Stimulated activated naive B cell treated with anti-CD40 and anti-IgM and Interleukin-4, amounts not matched to agents 10 μg/mL and 1 μg/mL and 100 μg/mL, for 72 hours (primary cell): ENCODE measurements around the gene WDR86.

Experiments
- ATAC-seq, 2 donors: fragments of 150-1000 bp; cut with Tn5 transposase; replicated peaks; 2 replicates each; pipeline ENCODE4 v1.10.0; 2021; ENCODE audit warnings: moderate library complexity in 1 of 2
- DNase-seq: peaks from one replicate; pipeline ENCODE4 v3.0.0; 2021
- H3K27ac Mint-ChIP-seq: one replicate; pipeline ENCODE4 v1.8.0; 2022; ENCODE audit warnings: mild to moderate bottlenecking, mixed read lengths
- H3K27me3 Mint-ChIP-seq, 2 donors: one replicate each; pipeline ENCODE4 v1.8.0; 2022; ENCODE audit warnings: mixed read lengths in 2 of 2
- H3K36me3 Mint-ChIP-seq, 2 donors: one replicate each; pipeline ENCODE4 v1.8.0; 2022; ENCODE audit warnings: mixed read lengths in 2 of 2, mild to moderate bottlenecking in 1 of 2
- H3K4me1 Mint-ChIP-seq, 2 donors: one replicate each; pipeline ENCODE4 v1.8.0; 2022; ENCODE audit warnings: mixed read lengths in 2 of 2, mild to moderate bottlenecking in 1 of 2
- H3K4me3 Mint-ChIP-seq, 2 donors: one replicate each; pipeline ENCODE4 v1.8.0; 2022; ENCODE audit warnings: mild to moderate bottlenecking in 2 of 2, mixed read lengths in 2 of 2, moderate library complexity in 1 of 2
- H3K9me3 Mint-ChIP-seq, 2 donors: one replicate each; pipeline ENCODE4 v1.8.0; 2022; ENCODE audit warnings: mixed read lengths in 2 of 2, mild to moderate bottlenecking in 1 of 2

WDR86 gene

DNA sequence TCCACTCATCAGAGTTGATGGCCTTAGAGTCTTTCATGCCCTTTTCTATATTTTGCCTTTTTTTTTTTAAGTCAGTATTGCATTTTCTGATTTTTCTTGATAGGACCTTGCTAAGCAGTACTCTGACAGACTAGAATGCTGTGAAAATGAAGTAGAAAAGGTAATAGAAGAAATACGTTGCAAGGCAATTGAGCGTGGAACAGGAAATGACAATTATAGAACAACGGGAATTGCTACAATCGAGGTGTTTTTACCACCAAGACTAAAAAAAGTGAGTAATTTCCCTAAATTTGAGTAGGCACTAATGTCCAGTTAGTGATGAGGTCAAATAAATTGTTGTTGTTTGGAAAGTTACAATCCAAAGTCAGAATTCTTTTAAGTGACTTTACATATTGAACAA is 60.9 kb downstream of the WDR86 start:
- Mint-ChIP-seq H3K4me3 (peak overlapping the region; percentile 80 to 93), H3K36me3 (peaks cover 12 to 27% of the 10 kb centered on the region in 2 donors)

GRCh38 chr7:151347200-151347599 is 62.6 kb downstream of the WDR86 start:
- H3K4me1 Mint-ChIP-seq = peaks cover 31 to 54% of the 10 kb centered on the region in 2 donors
- DNase-seq (no peak), ATAC-seq (no peak)
- H3K27me3 Mint-ChIP-seq = no peaks in the 10 kb centered on the region
- H3K9me3 Mint-ChIP-seq = no peaks in the 10 kb centered on the region
- no peak overlapping the region for H3K4me3 Mint-ChIP-seq
- no peak overlapping the region for H3K27ac Mint-ChIP-seq
- peaks cover 11 to 18% of the 10 kb centered on the region in 2 donors for H3K36me3 Mint-ChIP-seq

More for the DNA sequence above, 60.9 kb downstream of the WDR86 start:
- Mint-ChIP-seq H3K9me3 (no peaks in the 10 kb centered on the region), H3K27me3 (no peaks in the 10 kb centered on the region), H3K27ac (peak overlapping the region; percentile 99), H3K4me1 (peaks cover 34 to 54% of the 10 kb centered on the region in 2 donors)
- ATAC-seq = no peak
- DNase-seq = no peak

DNA sequence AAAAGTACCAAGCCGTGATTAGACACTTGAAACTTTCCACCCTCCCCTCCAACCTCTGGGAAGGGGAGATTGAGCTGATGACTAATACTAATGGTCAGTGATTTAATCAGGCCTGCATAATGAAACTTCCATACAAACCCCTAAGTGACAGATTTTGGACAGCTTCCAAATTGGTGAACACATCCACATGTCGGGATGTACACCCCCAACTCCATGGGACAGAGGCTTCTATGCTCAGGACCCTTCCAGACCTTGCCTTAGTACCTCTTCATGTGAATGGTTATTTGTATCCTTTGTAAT is 63.4 kb downstream of the WDR86 start:
- peaks cover 11 to 13% of the 10 kb centered on the region in 2 donors for H3K36me3 Mint-ChIP-seq
- H3K27ac Mint-ChIP-seq = peak overlapping the region; percentile 25
- no peak for ATAC-seq
- H3K9me3 Mint-ChIP-seq = no peaks in the 10 kb centered on the region
- peaks cover 24 to 46% of the 10 kb centered on the region in 2 donors for H3K4me1 Mint-ChIP-seq
- DNase-seq = no peak
- H3K4me3 Mint-ChIP-seq = no peak overlapping the region
- H3K27me3 Mint-ChIP-seq = no peaks in the 10 kb centered on the region

GRCh38 chr7:151345576-151346469 is 64.0 kb downstream of the WDR86 start:
- Mint-ChIP-seq H3K4me1 (peaks cover 22 to 42% of the 10 kb centered on the region in 2 donors), H3K4me3 (no peak overlapping the region), H3K27ac (peak overlapping the region; percentile 20), H3K36me3 (peaks cover 11 to 13% of the 10 kb centered on the region in 2 donors), H3K27me3 (no peaks in the 10 kb centered on the region), H3K9me3 (no peaks in the 10 kb centered on the region)
- DNase-seq = no peak
- ATAC-seq = no peak

DNA sequence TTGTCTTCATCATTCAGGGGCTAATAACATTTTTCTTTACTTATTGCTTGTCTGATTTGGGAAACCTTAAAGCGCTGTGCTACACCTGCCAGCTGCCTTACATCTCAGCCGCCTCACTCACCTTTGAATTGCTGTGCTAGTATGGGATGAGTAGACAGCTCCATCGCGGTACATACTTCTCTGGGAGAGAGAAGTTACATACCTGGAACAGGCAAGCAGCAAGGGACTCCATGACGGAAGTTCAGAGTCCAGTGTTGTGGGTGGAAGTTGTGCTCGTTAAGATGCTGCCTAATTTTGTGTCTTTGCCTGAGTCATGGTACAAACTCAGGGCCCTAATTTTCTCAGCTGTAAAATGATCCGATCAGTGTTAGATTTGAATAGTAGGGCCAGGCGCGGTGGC is 66.3 kb downstream of the WDR86 start:
- Mint-ChIP-seq H3K4me3 (peak overlapping the region in 1 of 2 donors; percentile 31), H3K9me3 (peaks cover 4 to 5% of the 10 kb centered on the region in 2 donors), H3K27ac (peak overlapping the region; percentile 31), H3K27me3 (no peaks in the 10 kb centered on the region), H3K4me1 (peaks cover 26 to 51% of the 10 kb centered on the region in 2 donors), H3K36me3 (peaks cover 17 to 18% of the 10 kb centered on the region in 2 donors)
- ATAC-seq = no peak
- DNase-seq = no peak

GRCh38 chr7:151342811-151343210 is 67.0 kb downstream of the WDR86 start:
- H3K4me1 Mint-ChIP-seq = peaks cover 25 to 45% of the 10 kb centered on the region in 2 donors
- peaks cover 13 to 14% of the 10 kb centered on the region in 2 donors for H3K36me3 Mint-ChIP-seq
- DNase-seq = no peak
- peak overlapping the region; percentile 51 for H3K27ac Mint-ChIP-seq
- no peak for ATAC-seq
- peak overlapping the region; percentile 65 to 89 for H3K4me3 Mint-ChIP-seq
- H3K9me3 Mint-ChIP-seq = peaks cover 4 to 5% of the 10 kb centered on the region in 2 donors
- H3K27me3 Mint-ChIP-seq = no peaks in the 10 kb centered on the region

- Mint-ChIP-seq H3K4me3 (peak overlapping the region; percentile 86 to 89), H3K4me1 (peaks cover 25 to 45% of the 10 kb centered on the region in 2 donors), H3K27me3 (no peaks in the 10 kb centered on the region), H3K27ac (peak overlapping the region; percentile 51), H3K9me3 (peaks cover 4 to 5% of the 10 kb centered on the region in 2 donors), H3K36me3 (peaks cover 10 to 14% of the 10 kb centered on the region in 2 donors)
- ATAC-seq (peak; percentile 58 to 60), DNase-seq (no peak)
Observed at GRCh38 chr7:151342102-151342646, 67.7 kb downstream of the WDR86 start.

GRCh38 chr7:151341357-151342101 is 68.3 kb downstream of the WDR86 start, which contains the start of gene NUB1:
Gene NUB1, plus strand, starts transcription at chr7:151341812. Its CDS starts 3,538 bp downstream, at chr7:151345350.
- Mint-ChIP-seq H3K27me3 (no peaks in the 10 kb centered on the region), H3K4me3 (peak within 1 kb of the TSS; percentile 86 to 89), H3K9me3 (peaks cover 4 to 5% of the 10 kb centered on the region in 2 donors), H3K4me1 (peaks cover 28 to 47% of the 10 kb centered on the region in 2 donors), H3K36me3 (peaks cover 10 to 14% of the 10 kb centered on the region in 2 donors), H3K27ac (peak within 1 kb of the TSS; percentile 94)
- peak; percentile 66 to 79 for ATAC-seq
- peak; percentile 87 for DNase-seq

DNA sequence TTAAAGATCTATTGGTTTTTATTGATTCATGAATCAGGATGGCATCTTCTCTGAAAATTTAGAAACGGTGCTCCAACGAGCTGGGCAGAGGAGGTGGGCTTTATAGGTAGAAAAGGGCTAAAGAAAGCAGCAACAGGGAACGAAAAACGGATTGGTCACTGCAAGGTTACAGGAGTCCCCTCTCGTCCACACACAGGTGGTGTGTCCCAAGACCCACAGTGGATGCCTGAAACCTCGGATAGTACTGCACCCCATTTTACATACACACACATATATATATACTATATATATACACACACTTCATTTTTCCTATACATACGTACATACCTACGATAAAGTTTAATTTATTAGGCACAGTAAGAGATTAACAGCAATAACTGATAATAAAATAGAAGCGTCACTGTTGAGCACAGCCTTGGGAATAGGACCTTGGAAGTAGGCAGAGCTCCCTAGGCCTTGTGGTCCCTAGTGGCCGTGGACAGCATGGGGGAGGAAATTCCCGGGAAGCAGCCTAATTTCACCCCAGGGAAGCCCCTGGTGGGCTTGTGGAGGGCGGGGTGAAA is 69.0 kb downstream of the WDR86 start:
- H3K4me3 Mint-ChIP-seq = peak overlapping the region; percentile 21 to 89
- H3K9me3 Mint-ChIP-seq = peaks cover 4 to 5% of the 10 kb centered on the region in 2 donors
- H3K27me3 Mint-ChIP-seq = no peaks in the 10 kb centered on the region
- peaks cover 9 to 13% of the 10 kb centered on the region in 2 donors for H3K36me3 Mint-ChIP-seq
- peak overlapping the region; percentile 94 for H3K27ac Mint-ChIP-seq
- H3K4me1 Mint-ChIP-seq = peaks cover 31 to 47% of the 10 kb centered on the region in 2 donors
- ATAC-seq = no peak
- no peak for DNase-seq

DNA sequence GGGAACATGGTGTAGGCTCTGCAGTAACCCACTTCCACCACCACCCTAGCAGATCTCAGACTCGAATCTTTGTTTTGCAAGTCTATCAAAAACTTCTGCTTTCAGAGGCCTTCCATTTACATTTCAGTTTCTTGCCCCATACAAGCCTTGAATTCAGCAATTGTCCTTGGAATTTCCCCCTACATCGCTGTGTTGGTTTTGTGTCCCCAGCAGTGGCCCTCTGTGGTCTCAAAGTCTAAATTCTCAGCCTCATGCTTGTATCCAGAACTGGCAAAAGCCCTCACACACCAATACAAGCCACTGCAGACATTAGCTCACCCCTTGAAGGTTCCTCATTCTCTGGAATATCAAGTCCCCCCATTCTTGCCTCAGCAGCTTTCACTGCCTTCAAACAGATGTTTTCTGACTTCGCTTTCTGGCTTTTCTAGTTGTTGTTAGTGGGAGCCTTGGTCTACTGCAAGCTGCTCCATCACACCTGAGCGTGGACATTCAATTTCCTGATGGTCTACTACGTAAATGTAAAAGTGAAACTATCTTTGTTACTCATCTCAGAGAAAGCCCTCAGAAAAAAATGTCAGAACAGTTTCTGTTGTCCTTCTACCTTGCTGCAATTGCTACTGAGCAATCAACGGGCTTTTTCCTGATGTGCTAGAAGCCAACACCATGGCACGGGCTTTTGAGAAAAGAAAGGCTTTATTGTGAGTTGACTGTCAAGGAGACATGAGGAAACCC is 70.0 kb downstream of the WDR86 start:
- peaks cover 4 to 5% of the 10 kb centered on the region in 2 donors for H3K9me3 Mint-ChIP-seq
- H3K27ac Mint-ChIP-seq = peak overlapping the region; percentile 94
- peak overlapping the region; percentile 65 to 69 for H3K4me3 Mint-ChIP-seq
- H3K36me3 Mint-ChIP-seq = peaks cover 5 to 10% of the 10 kb centered on the region in 2 donors
- H3K27me3 Mint-ChIP-seq = no peaks in the 10 kb centered on the region
- peaks cover 31 to 43% of the 10 kb centered on the region in 2 donors for H3K4me1 Mint-ChIP-seq
- DNase-seq = peak; percentile 31
- peak; percentile 49 to 58 for ATAC-seq

- Mint-ChIP-seq H3K9me3 (peaks cover 4 to 5% of the 10 kb centered on the region in 2 donors), H3K36me3 (peaks cover 5 to 9% of the 10 kb centered on the region in 2 donors), H3K4me1 (peaks cover 32 to 46% of the 10 kb centered on the region in 2 donors), H3K4me3 (peak overlapping the region in 1 of 2 donors; percentile 13), H3K27me3 (no peaks in the 10 kb centered on the region), H3K27ac (peak overlapping the region; percentile 94)
- DNase-seq (no peak), ATAC-seq (no peak)
Observed at GRCh38 chr7:151338809-151339208, 71.0 kb downstream of the WDR86 start.

DNA sequence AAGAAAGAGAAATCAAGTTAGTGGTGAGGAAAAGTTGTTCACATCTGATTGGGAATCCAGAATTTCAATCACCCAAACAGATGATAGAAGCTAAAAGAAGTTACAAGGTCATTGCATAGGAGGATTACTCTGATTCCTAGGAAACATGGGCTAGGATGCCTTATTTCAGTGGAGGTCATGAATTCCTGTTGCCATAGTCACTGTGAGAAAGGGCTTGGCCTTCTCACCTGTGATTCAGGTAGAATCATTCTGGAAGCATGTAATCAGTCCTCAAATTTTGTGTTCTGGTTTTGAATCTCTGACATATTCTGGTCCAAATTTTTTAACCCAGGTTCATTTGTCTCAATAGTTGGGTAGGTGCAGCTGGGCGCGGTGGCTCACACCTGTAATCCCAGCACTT is 72.5 kb downstream of the WDR86 start:
- DNase-seq (no peak), ATAC-seq (no peak)
- H3K36me3 Mint-ChIP-seq = peaks cover 5 to 6% of the 10 kb centered on the region in 2 donors
- peaks cover 4 to 5% of the 10 kb centered on the region in 2 donors for H3K9me3 Mint-ChIP-seq
- peaks cover 30 to 42% of the 10 kb centered on the region in 2 donors for H3K4me1 Mint-ChIP-seq
- no peak overlapping the region for H3K27ac Mint-ChIP-seq
- H3K27me3 Mint-ChIP-seq = no peaks in the 10 kb centered on the region
- H3K4me3 Mint-ChIP-seq = no peak overlapping the region

DNA sequence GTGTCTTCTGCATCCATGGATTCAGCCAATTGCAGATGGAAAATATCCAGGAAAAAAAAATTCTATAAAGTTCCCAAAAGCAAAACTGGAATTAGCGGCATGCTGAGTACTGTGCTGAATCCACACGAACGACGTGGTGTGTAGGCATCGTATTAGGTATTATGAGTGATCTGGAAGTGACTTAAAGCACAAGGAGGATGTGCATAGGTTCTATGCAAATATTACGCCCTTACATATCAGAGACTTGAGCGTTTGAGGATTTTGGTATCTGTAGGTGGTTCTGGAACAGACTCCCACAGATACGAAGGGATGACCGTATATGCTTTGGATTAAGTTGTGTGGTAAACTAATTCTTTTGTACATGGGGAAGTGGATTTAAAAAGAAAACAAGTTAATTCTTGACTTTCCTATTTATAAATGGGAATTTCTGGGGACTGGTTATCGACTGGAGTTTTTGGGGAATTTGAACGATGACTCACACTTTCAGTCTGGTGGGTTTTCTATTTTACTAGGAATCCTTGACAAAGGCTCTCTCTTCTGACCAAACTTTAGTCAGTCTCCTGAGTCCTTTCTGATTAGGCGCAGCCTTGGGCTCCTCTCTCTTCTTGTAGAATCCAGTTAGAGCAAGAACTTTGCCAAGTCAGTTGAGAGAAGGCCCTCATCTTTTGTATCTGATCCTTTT is 73.7 kb downstream of the WDR86 start:
- H3K36me3 Mint-ChIP-seq = peaks cover 5 to 6% of the 10 kb centered on the region in 2 donors
- no peaks in the 10 kb centered on the region for H3K27me3 Mint-ChIP-seq
- H3K27ac Mint-ChIP-seq = peak overlapping the region; percentile 27
- DNase-seq = no peak
- H3K4me1 Mint-ChIP-seq = peaks cover 30 to 42% of the 10 kb centered on the region in 2 donors
- H3K4me3 Mint-ChIP-seq = no peak overlapping the region
- H3K9me3 Mint-ChIP-seq = peaks cover 4 to 5% of the 10 kb centered on the region in 2 donors
- ATAC-seq = peak in 1 of 2 donors; percentile 28
